ENCODE measurements around the gene EVPLL.
"Not testable (repeated sequence)": the region's sequence is repeated elsewhere in the genome, so short reads cannot be mapped to it uniquely, and the experiment has no call there.

Gene EVPLL

GRCh38 chr17:18379246-18380146 is 1.9 kb downstream of the EVPLL start:
- DNase-seq, result no peak

GRCh38 chr17:18380471-18381157 is 3.0 kb downstream of the EVPLL start:
- DNase-seq, result no peak

- DNase-seq, result no peak
Measured at GRCh38 chr17:18381158-18381952, 3.8 kb downstream of the EVPLL start.

- DNase-seq, result no peak
Measured at GRCh38 chr17:18381953-18382245, 4.3 kb downstream of the EVPLL start.

- DNase-seq, result no peak
Measured at GRCh38 chr17:18382441-18383078, 5.0 kb downstream of the EVPLL start.

GRCh38 chr17:18383079-18383481 is 5.5 kb downstream of the EVPLL start:
- DNase-seq, result not testable (repeated sequence)

GRCh38 chr17:18384271-18384670 is 6.7 kb downstream of the EVPLL start:
- not testable (repeated sequence) for DNase-seq

- DNase-seq, result not testable (repeated sequence)
Measured at GRCh38 chr17:18387583-18387982, 10.0 kb downstream of the EVPLL start.

- DNase-seq, result not testable (repeated sequence)
Measured at GRCh38 chr17:18388266-18388665, 10.7 kb downstream of the EVPLL start.

- not testable (repeated sequence) for DNase-seq
Measured at GRCh38 chr17:18388728-18389127, 11.2 kb downstream of the EVPLL start.

GRCh38 chr17:18401872-18402590 is 24.5 kb downstream of the EVPLL start:
- DNase-seq, result not testable (repeated sequence)

- DNase-seq, result not testable (repeated sequence)
Measured at GRCh38 chr17:18403166-18403565, 25.6 kb downstream of the EVPLL start.

GRCh38 chr17:18403604-18404003 is 26.0 kb downstream of the EVPLL start:
- DNase-seq, result not testable (repeated sequence)

GRCh38 chr17:18408906-18409305 is 31.3 kb downstream of the EVPLL start:
- DNase-seq, result not testable (repeated sequence)

- not testable (repeated sequence) for DNase-seq
Measured at GRCh38 chr17:18409321-18409720, 31.7 kb downstream of the EVPLL start.

- not testable (repeated sequence) for DNase-seq
Measured at GRCh38 chr17:18410736-18411135, 33.2 kb downstream of the EVPLL start.

GRCh38 chr17:18411377-18411864 is 33.8 kb downstream of the EVPLL start:
- DNase-seq, result not testable (repeated sequence)

- not testable (repeated sequence) for DNase-seq
Measured at GRCh38 chr17:18412001-18412538, 34.5 kb downstream of the EVPLL start.

GRCh38 chr17:18421521-18421920 is 43.9 kb downstream of the EVPLL start:
- not testable (repeated sequence) for DNase-seq

- not testable (repeated sequence) for DNase-seq
Measured at GRCh38 chr17:18422464-18422863, 44.9 kb downstream of the EVPLL start.

GRCh38 chr17:18423015-18423414 is 45.4 kb downstream of the EVPLL start:
- DNase-seq, result not testable (repeated sequence)

All from NCI-H187 treated with DMSO at 0.1 percent for 48 hours (cell line).